SKM-1 (cell line): ENCODE measurements around the gene ANGPT4.

ENCODE experiments used
- DNase-seq: peaks from one replicate; lab custom pipeline; 2025; ENCODE audit not compliant: unreplicated experiment; lab: John Stamatoyannopoulos, UW

Gene ANGPT4

DNA sequence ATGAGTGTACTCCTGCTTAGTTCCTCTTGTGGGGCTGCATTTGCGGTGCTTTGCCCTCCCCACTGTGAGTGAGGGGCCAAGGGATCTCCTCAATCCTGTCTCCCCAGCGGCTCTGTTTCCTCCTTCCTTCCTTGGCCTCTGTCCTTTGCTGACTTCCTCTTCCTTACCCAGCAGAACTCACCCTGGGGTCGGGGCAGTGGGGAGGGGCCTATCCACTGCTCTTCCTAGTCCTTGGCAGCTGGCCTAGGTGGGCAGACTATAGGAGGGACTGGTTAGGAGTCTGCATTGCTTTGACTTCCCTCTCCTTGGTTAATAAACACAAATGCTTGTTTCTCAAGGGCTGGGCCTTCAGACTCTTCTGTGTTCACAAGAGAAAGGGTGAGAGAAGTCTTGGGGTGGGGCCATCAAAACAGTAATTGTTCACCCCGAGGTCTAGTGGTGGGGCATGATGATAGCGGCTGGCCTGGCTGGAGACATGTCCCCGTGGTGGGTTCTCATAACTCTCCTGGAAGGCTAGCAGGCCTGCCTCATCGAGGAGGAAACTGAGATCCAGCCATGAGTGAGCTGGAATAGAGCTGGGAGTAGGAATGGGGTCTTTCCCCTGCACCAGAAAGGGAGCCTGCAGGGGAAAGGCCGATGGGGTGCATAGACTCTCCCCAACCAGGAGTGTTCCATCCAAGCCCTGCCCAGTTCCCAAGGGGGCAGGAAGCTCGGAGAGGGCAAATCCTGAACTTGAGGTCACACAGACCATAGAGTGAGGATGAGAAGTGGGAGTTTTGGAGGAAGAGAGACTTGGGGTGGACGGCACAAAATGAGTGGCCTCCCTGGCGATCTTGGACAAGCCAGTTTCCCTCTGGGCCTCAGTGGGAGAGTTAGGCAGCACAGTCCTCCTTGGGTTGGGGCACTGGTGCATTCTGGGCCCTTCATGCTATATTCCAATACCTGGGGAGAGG, 69.9 kb downstream of the ANGPT4 start:
- DNase-seq, result no peak

DNA sequence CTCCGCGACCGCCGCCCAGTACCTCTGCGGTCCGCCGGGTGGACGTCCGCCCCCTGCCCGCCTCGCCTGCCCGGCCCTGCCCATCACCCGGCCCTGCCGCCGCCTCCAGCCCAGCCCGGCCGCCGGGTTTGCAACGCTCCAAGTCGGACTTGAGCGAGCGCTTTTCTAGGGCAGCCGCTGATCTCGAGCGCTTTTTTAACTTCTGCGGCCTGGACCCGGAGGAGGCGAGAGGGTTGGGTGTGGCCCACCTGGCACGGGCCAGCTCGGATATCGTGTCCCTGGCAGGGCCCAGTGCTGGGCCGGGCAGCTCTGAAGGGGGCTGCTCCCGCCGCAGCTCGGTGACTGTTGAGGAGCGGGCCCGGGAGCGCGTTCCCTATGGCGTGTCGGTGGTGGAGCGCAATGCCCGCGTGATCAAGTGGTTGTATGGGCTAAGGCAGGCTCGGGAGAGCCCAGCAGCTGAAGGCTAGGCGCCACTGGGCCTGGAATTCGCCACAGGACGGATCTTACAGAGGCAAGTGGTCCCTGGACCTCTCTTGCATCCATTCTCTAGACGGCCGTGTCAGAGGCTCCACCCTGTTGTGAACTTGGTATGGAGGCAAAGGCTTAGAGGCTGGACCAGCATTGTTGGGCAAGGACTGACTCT, 70.8 kb downstream of the ANGPT4 start:
- no peak for DNase-seq

DNA sequence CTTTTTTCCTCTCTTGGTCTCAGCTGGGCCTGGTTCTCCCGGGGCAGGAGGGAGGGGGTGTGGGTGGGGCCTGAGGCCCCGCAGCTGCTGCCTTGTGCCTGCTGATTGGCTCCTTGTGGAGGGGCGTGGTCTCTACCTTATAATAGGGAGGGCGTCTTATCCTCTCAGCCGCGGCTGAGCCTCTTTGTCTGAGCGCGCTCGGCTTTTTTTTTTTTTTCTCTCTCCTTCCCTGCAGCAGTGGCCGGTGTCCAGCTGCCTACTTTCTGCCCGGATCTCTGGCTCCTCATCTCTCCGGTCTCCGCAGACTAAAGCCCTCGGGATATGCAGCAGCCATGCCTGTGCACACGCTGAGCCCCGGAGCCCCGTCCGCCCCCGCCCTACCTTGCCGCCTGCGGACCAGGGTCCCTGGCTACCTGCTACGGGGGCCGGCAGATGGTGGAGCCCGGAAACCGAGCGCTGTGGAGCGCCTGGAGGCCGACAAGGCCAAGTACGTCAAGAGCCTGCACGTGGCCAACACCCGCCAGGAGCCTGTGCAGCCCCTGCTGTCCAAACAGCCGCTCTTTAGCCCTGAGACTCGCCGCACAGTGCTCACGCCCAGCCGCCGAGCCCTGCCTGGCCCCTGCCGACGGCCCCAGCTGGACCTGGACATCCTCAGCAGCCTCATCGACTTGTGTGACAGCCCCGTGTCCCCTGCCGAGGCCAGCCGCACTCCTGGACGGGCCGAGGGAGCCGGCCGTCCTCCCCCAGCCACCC, 71.5 kb downstream of the ANGPT4 start:
- DNase-seq, result no peak

DNA sequence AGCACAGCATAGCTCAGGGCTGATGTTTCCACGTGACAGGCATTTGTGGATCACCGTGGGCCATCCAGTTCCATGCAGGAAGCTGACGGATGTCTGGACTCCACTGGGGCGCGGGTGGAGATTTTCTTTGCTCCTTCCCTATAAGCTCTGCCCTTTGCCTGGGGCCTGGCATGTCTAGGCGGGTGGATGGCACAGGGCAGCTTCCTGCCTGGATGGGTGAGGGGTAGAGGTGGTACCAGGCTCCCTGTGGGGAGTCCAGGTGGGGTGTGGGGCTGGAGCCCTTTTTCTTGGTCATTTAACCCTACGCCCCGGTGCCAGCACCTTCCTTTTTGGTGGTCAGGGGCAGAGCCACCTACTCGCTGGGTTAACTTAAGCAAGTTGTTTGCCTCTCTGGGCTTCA, 72.2 kb downstream of the ANGPT4 start:
- DNase-seq, result no peak

DNA sequence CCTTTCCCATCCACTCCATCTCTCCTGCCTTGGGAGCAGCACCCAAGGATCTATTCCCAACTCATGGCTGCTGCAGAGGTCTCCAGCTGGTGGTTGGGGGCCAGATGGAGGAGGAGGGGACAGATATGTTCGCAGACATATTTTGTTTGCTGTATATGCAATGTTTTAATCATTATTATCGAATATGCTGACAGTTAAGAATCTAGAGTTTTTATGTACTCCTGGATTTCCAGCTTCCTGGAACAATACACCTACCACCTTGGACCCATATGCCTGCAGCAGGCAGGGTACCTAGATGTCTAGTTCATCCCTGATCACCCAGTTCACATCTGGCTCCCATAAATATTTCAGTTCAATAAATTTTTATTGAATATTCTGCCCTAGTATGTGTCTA, 73.6 kb downstream of the ANGPT4 start:
- DNase-seq, result no peak

DNA sequence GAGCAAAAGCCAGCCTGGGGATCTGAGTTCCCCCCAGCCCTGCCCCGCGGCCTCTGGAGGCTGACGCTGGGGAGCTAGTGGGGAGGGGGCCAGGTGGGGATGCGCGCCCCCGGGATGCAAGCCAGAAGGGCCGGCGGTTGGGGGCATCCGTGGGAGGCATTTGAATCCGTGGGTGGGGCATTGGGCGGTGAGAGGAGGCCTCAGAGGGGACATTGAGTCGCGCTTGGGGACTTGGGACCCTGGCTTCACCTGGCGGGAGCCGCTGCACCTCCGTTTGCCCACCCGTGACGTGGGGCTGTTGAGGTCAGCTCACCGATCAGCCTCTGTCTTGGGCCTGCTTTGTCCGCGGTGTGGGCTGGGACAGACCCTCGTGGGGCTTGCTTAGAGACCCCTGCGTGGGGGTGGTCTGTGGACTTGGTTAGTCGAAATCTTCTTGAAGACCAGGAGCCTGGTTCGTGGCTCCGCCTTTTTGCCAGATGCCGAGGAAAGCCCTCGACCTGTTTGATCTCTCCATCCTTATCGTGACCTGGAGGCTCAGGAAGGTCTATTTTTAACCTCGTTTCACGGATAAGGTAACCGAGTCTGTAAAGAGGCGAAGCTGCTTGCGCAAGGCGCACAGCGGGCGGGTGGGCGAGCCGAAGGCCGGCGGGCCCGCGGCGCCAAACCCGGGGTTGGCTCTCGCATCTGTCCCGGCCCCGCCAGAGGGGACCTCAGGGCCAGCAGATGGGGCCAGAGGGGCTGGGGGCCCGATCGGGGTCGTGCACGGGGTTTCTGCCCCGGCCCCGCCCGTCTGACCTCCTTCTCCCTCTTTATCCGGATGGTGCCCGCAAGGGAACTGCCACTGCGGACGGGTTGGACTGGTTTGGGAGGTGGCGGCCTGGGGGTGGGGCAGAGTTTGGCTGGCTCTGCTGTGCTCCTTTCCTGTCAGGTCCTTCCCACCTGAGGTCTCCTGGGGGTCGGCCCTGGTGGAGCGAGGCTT, 74.3 kb downstream of the ANGPT4 start:
- no peak for DNase-seq

DNA sequence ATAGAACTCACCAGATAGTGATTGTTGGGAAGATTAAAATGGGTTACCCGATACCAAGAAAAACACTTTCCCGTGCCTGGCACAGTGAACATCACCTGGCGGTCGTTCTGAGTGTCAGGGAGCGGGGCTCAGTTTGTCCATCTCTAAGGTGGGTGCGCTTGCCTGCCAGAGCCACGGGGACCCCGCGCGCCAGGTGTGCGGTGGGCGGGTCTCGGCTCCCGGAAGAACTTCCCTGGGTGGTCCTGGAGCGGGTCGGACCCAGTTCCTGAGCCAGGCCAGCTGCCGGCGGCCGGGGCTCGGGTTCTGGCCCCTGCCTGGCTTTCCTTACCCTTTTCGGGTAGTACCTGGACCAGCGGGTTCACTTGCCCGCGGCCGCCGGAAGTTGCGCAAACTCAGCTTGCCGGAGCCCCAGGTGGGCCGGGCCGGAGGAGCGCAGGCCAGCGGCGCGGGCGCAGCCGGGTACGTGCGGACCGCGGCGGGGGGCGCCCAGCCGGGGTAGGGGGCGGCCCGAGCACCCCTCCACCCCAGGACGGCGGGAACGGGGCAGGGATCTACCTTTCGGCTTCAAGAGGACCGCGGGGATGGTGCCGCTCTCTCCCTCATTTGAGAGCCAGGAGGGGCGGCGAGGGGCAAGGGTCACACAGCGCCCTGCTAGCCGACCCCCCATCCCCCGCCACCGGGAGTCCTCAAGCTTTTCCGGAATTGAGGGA, 75.1 kb downstream of the ANGPT4 start:
- no peak for DNase-seq

DNA sequence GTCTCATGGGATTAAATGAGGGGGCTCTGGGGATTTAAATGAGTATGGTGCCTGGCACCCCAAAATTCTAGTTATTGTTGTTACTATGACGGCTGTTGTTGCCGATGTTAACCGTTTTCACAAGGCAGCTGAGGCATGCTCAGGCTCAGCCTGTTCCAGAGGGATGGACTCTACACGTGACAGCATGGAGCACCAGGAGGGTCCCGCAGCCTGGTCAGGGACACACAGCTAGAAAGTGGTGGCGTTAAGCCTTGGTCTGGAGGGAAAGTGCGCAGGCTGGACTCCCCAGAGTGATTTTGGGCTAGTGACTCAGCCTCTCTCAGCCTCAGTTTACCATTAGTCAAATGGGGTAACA, 75.7 kb downstream of the ANGPT4 start:
- no peak for DNase-seq

DNA sequence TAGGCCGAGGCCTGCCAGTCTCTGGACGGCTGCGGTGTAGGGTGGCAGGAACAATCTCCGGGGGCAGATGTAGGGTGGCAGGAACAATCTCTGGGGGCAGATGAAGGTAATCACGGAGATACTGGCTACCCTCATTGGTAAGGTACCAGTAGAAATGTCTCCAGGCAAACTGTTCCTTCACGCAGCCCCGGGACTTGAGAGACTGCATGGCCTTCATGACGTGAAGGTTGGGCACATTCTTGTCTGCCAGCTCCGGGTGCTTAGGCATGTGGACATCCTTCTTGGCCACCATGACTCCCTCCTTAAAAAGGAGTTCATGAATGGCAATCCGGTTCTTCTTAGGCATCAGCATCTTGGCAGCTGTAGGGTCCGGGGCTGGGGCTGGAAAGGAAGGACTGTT, 76.5 kb downstream of the ANGPT4 start:
- no peak for DNase-seq

DNA sequence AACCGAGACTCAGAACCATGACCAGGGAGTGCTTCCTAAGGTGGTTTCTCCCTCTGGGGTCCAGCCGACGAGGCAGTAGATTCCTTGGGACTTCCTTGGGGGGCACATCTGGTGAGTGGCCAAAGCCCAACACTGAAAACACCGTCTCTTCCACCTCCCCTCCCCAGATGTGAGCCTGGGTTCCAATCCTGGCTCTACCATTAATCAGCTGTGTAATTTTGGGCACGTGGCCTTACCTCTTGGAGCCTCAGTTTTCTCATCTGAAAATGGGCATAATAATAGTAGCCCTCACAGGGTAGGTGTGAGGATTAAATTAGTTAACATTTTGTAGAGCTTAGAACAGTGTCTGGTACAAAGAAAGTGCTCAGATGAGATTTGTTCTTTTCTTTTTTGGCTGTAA, 77.1 kb downstream of the ANGPT4 start:
- no peak for DNase-seq

DNA sequence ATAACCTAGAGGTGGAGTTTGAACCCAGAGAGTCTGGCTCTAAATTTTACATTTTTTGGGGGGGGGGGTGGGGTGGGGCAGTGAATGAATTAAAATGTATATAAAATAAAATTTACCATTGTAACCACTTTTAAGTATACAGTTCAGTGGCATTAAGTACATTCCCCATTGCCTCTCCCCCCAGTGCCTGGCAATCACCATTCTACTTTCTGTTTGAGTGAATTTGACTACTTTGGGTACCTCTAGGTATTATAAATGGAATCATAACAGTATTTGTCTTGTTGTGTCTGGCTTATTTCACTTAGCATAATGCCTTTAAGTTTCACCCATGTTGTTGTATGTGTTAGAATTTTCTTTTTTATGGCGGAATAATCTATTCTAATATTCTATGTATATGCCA, 79.9 kb downstream of the ANGPT4 start:
- no peak for DNase-seq

DNA sequence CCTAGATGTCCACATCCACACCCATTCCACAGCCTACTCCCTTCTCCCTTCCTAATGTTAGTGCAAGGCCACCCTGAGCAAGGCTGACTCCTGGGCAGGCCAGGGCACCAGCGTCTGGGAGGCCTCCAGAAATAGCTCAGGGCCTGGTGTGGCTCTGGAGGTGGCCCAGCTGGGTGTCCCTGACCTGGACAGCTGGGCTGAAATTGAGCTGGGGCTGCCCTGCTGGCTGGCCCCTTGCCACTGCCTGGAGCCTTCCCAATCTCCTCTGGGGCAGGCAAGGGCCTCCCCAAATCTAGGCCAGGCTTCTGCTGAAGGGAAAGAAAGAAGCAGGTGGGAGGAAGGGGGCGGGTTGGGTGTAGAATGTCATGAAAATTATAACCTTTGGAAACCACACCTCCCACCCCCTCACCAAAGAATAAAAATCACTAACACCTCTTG, 80.5 kb downstream of the ANGPT4 start:
- no peak for DNase-seq

DNA sequence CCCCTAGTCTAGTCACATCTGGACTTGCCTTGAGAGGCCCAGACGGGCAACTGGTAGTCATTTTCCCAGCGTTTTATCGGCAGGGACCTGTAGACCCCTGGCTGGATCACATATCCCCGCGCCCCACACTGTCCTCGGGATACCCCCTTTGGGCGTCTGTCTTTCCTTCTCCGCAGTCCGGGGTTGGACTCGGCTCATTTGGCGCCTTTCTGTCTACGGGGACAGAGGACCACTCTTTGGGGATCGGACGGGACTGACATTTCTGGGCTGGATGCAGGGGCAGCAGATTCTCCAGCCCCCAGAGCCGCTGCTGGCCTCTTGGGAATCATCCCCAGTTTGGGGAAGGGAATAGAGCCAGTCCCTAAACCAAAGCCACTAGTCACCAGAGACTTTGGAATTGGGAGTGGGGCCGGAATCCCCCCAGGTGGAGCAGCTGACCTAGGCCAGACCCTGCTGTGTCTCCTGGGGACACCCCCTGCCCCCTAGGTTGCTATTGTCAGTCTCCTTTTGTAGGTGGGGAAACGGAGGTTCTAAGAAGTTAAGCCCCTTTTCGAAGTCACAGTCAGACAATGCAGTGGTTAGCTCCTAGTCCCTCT, 81.9 kb downstream of the ANGPT4 start:
- no peak for DNase-seq

DNA sequence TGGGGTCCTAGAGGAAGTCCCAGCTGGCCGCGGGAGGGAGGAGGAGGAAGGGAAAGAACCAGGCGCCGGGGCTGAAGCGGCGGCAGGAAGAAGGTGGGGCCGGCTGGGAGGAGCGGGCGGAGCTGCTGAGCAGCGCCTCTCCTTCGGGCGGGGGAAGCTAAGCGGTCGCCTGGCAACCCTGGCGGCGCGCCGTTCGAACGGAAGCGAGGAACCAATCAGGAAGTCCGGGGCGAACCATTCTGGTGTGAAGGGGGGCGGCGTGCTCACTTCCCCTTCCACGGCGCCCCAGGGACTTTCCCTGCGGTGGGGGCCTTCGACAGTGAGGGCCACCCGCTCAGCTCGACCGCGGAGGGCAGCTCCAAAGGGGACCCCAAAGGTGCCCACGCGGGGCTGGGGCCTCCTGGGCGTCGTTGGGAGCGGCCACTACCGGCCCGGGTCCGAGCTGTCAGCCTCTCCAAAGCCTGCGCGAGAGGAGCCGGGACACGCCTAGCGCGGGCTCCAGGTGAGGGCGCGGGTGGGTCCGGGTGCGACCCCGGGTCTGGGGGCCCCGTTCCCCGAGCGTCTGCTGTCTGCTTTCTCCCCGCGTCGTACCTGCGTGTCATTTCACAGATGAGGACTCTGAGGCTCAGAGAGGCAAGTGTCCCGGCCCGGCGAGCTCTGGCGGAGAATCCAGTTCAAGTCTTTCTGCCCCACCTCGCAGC, 82.5 kb downstream of the ANGPT4 start, which contains the start of gene FAM110A:
TSS of gene FAM110A (plus strand) at position 266 of the 701 bp plus-strand sequence. CDS start 11,090 bp downstream, outside the sequence.
- peak; percentile 62 for DNase-seq

DNA sequence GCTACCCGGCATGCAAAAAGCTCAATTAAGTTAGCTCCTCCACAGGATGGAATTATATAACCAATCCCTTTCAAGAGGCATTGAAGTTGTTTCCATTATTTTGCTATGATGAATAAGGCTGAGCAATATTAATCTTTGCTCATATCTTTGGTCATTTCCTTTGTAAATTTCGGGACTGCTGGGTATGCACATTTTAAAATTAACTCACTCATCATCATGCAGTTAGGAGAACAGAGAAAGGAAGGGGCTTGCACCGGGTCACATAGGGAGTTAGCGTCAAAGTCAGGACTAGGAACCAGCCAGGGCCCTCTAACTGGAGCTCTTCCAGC, 83.0 kb downstream of the ANGPT4 start:
- no peak for DNase-seq

DNA sequence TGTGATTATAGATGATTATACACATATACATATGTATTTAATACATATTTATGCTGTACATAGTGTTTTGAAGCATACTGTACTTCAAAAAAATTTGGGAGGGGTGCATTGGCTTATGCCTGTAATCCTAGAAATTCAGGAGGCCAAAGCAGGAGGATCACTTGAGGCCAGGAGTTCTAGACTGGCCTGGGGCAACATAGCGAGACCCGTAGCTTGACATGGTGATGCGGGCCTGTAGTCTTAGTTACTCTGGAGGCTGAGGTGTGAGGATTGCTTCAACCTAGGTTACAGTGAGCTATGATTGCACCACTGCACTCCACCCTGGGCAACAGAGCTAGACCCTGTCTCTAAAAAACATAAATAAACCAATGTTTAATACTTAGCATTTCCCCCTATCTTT, 84.2 kb downstream of the ANGPT4 start:
- no peak for DNase-seq

DNA sequence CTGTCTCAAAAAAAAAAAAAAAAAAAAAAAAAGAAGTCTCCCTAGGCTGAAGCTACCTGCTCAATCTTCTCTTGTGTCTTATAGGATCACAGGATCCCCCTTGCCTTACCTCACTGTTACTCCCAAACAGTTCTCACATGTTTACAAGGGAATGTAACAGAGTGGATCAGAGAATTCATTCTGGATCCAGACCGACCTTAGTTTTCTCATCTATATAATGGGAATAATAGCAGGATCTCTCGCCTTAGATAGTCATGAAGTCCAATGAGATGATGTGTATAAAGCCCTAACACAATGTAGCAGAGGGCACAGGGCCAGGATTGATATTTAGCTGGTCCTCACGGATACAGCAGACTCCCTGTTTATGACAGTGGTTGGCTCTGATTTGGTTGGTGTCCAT, 84.9 kb downstream of the ANGPT4 start:
- DNase-seq, result no peak

DNA sequence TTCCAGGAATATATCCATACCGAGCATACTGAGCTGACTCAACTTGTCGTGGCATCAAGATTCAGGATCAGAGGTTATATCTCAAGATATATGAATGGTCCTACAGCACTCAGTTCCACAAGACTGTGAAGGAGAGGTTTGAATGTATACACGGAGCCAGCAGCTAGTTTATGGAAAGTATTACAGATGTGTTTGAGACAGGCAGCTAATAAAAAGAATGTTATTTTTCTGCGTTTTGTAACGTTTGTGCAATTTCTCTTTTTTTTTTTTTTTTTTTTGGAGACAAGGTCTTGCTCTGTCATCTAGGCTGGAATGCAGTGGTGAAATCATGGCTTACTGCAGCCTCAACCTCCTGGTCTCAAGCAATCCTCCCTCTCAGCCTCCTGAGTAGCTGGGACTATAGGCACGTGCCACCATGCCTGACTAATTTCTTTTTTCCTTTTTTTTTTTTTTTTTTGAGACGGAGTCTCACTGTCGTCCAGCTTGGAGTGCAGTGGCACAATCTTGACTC, 86.1 kb downstream of the ANGPT4 start:
- no peak for DNase-seq

DNA sequence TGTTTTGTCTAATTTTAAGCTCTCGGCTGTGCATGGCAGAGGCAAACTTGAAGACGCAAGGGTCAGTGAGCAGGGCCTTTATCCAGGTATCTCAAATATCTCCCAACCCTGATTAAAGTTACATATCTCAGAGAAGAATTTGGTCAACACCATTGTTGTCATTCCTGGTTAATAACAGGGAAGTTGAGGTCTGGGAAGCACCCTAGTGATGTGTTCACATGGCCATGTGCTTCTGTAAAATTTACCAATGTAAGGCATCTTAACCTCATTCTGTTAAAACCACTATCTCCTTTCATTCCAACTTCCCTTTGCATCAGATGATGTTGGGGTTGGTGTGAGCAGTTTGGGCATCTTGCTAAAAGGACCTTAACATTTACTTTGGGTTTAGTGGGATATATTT, 86.6 kb downstream of the ANGPT4 start:
- DNase-seq, result no peak
